ENCODE measurements around the gene PLXNB1. TPM values are rescaled to one million over a fixed set of nuclear protein-coding genes. Genes with fewer than 3 reads are reported as not detected.

The PLXNB1 gene
- total RNA-seq, 3 donors from 2014 or later: 6.0 to 7.2 (median 6.8) TPM

DNA sequence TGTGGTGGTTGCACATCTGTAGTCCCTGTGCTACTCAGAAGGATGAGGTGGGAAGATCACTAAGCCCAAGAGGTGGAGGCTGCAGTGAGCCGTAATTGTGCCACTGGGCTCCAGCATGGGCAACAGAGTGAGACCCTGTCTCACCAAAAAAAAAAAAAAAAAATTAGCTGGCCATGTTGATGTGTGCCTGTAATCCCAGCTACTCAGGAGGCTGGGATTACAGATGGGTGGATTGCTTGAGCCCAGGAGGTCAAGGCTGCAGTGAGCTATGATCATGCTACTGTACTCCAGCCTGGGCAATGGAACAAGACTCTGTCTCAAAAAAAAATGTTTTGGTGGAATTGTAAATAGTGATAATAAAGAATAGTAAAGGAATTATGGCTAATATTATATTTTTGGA lies 26.6 kb upstream of the PLXNB1 start:
- ATAC-seq (no peak), DNase-seq (no peak)
- Mint-ChIP-seq H3K9me3 (no peaks in the 10 kb centered on the region), H3K4me1 (ENCODE audit: low read depth) (peaks cover 5% of the 10 kb centered on the region), H3K4me3 (no peak overlapping the region), H3K27me3 (ENCODE audit: low read depth) (no peaks in the 10 kb centered on the region), H3K36me3 (ENCODE audit: insufficient read depth) (peaks cover 35% of the 10 kb centered on the region)

- DNase-seq (no peak), ATAC-seq (no peak)
- Mint-ChIP-seq H3K4me1 (ENCODE audit: low read depth) (peaks cover 18% of the 10 kb centered on the region), H3K36me3 (ENCODE audit: insufficient read depth) (peaks cover 29% of the 10 kb centered on the region), H3K9me3 (no peaks in the 10 kb centered on the region), H3K27me3 (ENCODE audit: low read depth) (no peaks in the 10 kb centered on the region), H3K4me3 (no peak overlapping the region)
These were observed 21.4 kb upstream of the PLXNB1 start for GRCh38 chr3:48451270-48451669.

DNA sequence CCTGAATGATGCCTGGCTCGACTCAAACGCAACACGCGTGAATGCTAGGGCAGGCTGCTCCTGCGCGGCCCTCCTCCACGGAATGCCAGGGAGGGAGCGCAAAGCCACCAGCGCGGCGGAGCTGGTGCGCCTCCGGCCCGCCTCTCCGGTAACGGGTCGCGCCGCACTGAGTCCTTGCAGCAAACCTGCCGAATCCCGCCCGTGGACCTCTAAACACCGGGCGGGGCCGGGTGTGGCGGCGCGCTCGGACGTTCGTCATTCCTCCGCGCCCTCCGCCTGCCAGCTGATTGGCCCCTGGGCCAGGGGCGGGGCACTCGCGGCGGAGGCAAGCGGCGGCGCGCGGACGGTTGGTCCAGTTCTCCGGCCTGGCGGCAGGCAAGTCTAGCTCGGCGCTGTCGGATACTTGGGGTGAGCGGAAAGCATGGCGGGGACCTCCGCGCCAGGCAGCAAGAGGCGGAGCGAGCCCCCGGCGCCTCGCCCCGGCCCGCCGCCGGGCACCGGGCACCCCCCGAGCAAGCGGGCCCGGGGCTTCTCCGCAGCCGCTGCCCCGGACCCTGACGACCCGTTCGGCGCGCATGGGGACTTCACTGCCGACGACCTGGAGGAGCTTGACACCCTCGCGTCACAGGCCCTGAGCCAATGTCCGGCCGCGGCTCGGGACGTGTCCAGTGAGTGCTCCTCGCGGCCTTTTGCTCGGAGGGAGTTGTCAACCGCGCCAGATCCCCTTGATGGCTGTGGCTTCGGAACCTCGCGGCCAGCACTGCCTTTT lies 16.7 kb upstream of the PLXNB1 start, which contains the start of gene ATRIP:
Gene ATRIP (plus strand): TSS at position 313 of the 769 bp plus-strand sequence. CDS start 109 bp downstream, at position 422.
- no peaks in the 10 kb centered on the region for H3K9me3 Mint-ChIP-seq
- H3K36me3 Mint-ChIP-seq (ENCODE audit: insufficient read depth): peaks cover 22% of the 10 kb centered on the region
- ATAC-seq: peak; percentile 98
- H3K27me3 Mint-ChIP-seq (ENCODE audit: low read depth): no peaks in the 10 kb centered on the region
- peak within 1 kb of the TSS; percentile 96 for H3K4me3 Mint-ChIP-seq
- peak; percentile 82 for DNase-seq
- H3K4me1 Mint-ChIP-seq (ENCODE audit: low read depth): peaks cover 37% of the 10 kb centered on the region

GRCh38 chr3:48446043-48446424 lies 16.1 kb upstream of the PLXNB1 start:
- peaks cover 40% of the 10 kb centered on the region for H3K4me1 Mint-ChIP-seq (ENCODE audit: low read depth)
- peaks cover 21% of the 10 kb centered on the region for H3K36me3 Mint-ChIP-seq (ENCODE audit: insufficient read depth)
- H3K4me3 Mint-ChIP-seq: peak overlapping the region; percentile 96
- H3K9me3 Mint-ChIP-seq: no peaks in the 10 kb centered on the region
- no peak for ATAC-seq
- no peaks in the 10 kb centered on the region for H3K27me3 Mint-ChIP-seq (ENCODE audit: low read depth)
- no peak for DNase-seq

- Mint-ChIP-seq H3K36me3 (ENCODE audit: insufficient read depth) (peaks cover 25% of the 10 kb centered on the region), H3K27me3 (ENCODE audit: low read depth) (no peaks in the 10 kb centered on the region), H3K4me1 (ENCODE audit: low read depth) (peaks cover 40% of the 10 kb centered on the region), H3K4me3 (peak overlapping the region; percentile 96), H3K9me3 (no peaks in the 10 kb centered on the region)
- DNase-seq (no peak), ATAC-seq (no peak)
These were observed 15.5 kb upstream of the PLXNB1 start for GRCh38 chr3:48445277-48445882.

DNA sequence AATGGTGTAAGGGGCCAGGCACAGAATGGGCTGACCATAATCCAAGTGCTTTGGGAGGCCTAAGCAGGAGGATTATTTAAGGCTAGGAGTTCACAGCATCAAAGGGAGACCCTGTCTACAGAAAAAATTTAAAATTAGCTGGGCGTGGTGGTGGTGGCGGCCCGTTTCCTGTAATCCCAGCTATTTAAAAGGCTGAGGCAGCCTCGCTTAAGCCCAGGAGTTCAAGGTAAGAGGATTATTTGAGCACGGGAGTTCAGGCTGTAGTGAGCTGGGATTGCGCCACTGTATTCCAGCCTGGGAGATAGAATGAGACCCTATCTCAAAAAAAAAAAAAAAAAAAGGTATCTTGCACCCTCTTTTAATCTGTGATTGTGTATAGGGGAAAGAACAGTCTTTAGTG lies 12.1 kb upstream of the PLXNB1 start:
- Mint-ChIP-seq H3K27me3 (ENCODE audit: low read depth) (no peaks in the 10 kb centered on the region), H3K36me3 (ENCODE audit: insufficient read depth) (peaks cover 22% of the 10 kb centered on the region), H3K4me3 (peak overlapping the region; percentile 94), H3K4me1 (ENCODE audit: low read depth) (peaks cover 36% of the 10 kb centered on the region), H3K9me3 (no peaks in the 10 kb centered on the region)
- ATAC-seq (no peak), DNase-seq (no peak)

- H3K4me3 Mint-ChIP-seq: peak overlapping the region; percentile 94
- peaks cover 27% of the 10 kb centered on the region for H3K4me1 Mint-ChIP-seq (ENCODE audit: low read depth)
- H3K36me3 Mint-ChIP-seq (ENCODE audit: insufficient read depth): peaks cover 22% of the 10 kb centered on the region
- ATAC-seq (peak; percentile 3 to 8), DNase-seq (no peak)
- no peaks in the 10 kb centered on the region for H3K27me3 Mint-ChIP-seq (ENCODE audit: low read depth)
- H3K9me3 Mint-ChIP-seq: no peaks in the 10 kb centered on the region
These were observed 10.7 kb upstream of the PLXNB1 start for GRCh38 chr3:48440590-48440958.

GRCh38 chr3:48439820-48440589 lies 10.1 kb upstream of the PLXNB1 start, which contains the start of the genes CCDC51 and TMA7:
Gene CCDC51, minus strand, starts transcription at chr3:48440119. Its CDS starts 4,991 bp downstream, at chr3:48435128.
Gene TMA7, plus strand, starts transcription at chr3:48440257. Its CDS starts 40 bp downstream, at chr3:48440297.
- Mint-ChIP-seq H3K4me1 (ENCODE audit: low read depth) (peaks cover 25% of the 10 kb centered on the region), H3K4me3 (peak within 1 kb of the TSS; percentile 94), H3K36me3 (ENCODE audit: insufficient read depth) (peaks cover 22% of the 10 kb centered on the region), H3K27me3 (ENCODE audit: low read depth) (no peaks in the 10 kb centered on the region), H3K9me3 (no peaks in the 10 kb centered on the region)
- DNase-seq (peak; percentile 97), ATAC-seq (peak; percentile 97 to 99)

DNA sequence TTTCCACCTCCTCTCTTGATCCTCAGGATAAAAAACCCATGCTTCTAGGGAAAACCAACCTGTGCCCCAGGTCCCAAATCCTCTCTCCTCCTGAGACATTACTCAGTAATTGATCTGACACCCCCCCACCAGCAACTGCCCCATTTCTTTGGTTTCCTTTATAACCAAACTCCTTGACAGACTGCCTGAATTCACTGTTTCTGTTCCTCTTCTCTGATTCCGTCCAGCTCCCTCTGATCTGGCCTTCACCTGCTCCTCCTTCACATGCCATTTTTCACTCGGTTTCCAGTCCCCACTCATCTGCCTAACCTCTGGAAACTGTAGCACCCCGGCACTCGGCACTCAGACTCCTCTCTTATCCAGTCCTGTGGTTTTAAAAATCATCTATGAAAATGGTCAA lies 7.9 kb upstream of the PLXNB1 start:
- Mint-ChIP-seq H3K27me3 (ENCODE audit: low read depth) (no peaks in the 10 kb centered on the region), H3K9me3 (no peaks in the 10 kb centered on the region), H3K4me1 (ENCODE audit: low read depth) (peaks cover 30% of the 10 kb centered on the region), H3K36me3 (ENCODE audit: insufficient read depth) (peaks cover 19% of the 10 kb centered on the region), H3K4me3 (no peak overlapping the region)
- DNase-seq (no peak), ATAC-seq (no peak)

- Mint-ChIP-seq H3K9me3 (no peaks in the 10 kb centered on the region), H3K36me3 (ENCODE audit: insufficient read depth) (peaks cover 16% of the 10 kb centered on the region), H3K4me1 (ENCODE audit: low read depth) (peaks cover 23% of the 10 kb centered on the region), H3K27me3 (ENCODE audit: low read depth) (no peaks in the 10 kb centered on the region), H3K4me3 (no peak overlapping the region)
- ATAC-seq (no peak), DNase-seq (no peak)
These were observed 7.0 kb upstream of the PLXNB1 start for GRCh38 chr3:48436855-48437254.

GRCh38 chr3:48436477-48436787 lies 6.5 kb upstream of the PLXNB1 start:
- Mint-ChIP-seq H3K36me3 (ENCODE audit: insufficient read depth) (peaks cover 14% of the 10 kb centered on the region), H3K27me3 (ENCODE audit: low read depth) (no peaks in the 10 kb centered on the region), H3K4me3 (no peak overlapping the region), H3K9me3 (no peaks in the 10 kb centered on the region), H3K4me1 (ENCODE audit: low read depth) (peaks cover 19% of the 10 kb centered on the region)
- ATAC-seq (no peak), DNase-seq (no peak)

- no peak overlapping the region for H3K4me3 Mint-ChIP-seq
- H3K36me3 Mint-ChIP-seq (ENCODE audit: insufficient read depth): peaks cover 13% of the 10 kb centered on the region
- peaks cover 17% of the 10 kb centered on the region for H3K4me1 Mint-ChIP-seq (ENCODE audit: low read depth)
These were observed 6.0 kb upstream of the PLXNB1 start for GRCh38 chr3:48435774-48436476.

DNA sequence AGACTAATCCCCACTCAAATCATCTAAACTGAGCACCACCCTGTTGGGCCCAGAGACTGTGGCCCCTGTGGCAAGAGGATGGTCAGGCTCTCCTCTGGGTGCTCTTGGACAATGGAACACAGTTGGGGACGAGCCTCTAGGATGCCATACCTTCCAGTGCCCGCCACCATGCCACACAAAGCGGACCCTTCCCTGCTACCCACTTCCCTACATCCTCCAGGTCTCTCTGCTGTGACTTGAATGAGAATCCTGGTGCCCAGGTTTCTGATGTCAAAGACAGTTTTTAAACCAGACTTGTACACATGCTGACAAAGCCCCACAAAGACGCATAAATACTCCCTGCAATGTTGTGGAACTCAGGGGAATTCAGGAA lies 5.3 kb upstream of the PLXNB1 start:
- Mint-ChIP-seq H3K4me1 (ENCODE audit: low read depth) (peaks cover 20% of the 10 kb centered on the region), H3K4me3 (no peak overlapping the region), H3K27me3 (ENCODE audit: low read depth) (no peaks in the 10 kb centered on the region), H3K9me3 (no peaks in the 10 kb centered on the region), H3K36me3 (ENCODE audit: insufficient read depth) (peaks cover 9% of the 10 kb centered on the region)
- no peak for ATAC-seq
- no peak for DNase-seq

More at GRCh38 chr3:48435774-48436476, 6.0 kb upstream of the PLXNB1 start:
- DNase-seq: peak; percentile 82
- Mint-ChIP-seq H3K9me3 (no peaks in the 10 kb centered on the region), H3K27me3 (ENCODE audit: low read depth) (no peaks in the 10 kb centered on the region)
- ATAC-seq: peak; percentile 38 to 39

DNA sequence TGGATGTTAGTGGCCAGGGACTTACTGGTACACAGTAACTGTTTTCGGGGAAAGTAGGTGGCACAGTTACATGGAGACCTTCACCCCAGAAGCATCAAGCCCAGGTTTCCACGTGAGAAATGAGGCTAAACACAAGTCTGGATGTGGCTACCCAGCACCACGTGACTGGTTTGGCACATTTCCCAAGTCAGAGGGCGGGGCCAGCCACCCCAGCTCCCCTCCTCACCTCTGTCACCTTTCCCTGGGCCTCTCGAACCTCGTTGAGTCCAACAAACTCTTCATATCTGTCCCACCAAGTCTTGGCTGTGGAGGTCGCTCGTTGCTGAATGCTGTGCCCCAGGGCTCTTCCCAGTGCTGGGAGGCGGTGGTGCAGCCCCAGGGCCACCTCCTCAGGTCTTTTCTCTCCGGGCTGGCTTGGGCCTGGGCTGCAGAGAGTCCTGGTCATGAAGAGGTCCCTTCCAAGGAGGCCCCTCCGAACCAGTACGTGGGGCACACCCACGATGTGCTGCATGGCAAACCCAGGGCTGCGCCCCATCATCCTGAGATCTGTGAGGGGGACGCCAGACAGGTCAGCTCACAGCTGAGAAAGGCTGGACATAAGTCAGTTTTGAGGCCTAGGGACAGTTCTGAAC lies 4.8 kb upstream of the PLXNB1 start:
- Mint-ChIP-seq H3K9me3 (no peaks in the 10 kb centered on the region), H3K4me1 (ENCODE audit: low read depth) (peaks cover 21% of the 10 kb centered on the region), H3K4me3 (no peak overlapping the region), H3K36me3 (ENCODE audit: insufficient read depth) (peaks cover 9% of the 10 kb centered on the region), H3K27me3 (ENCODE audit: low read depth) (no peaks in the 10 kb centered on the region)
- ATAC-seq (no peak), DNase-seq (no peak)
